OCI-LY7 (cell line): ENCODE results near the gene GP2.

ENCODE experiments used
- EZH2phosphoT487 ChIP-seq: fragments of 200-600 bp; sonication (generic); IDR thresholded peaks from 2 replicates; pipeline ENCODE4 v1.6.1; 2018; ENCODE audit warnings: low read depth, borderline replicate concordance, mild to moderate bottlenecking, mixed run types, antibody characterized with exemption, low read length, moderate library complexity, mixed read lengths
- TF ChIP-seq, protein P1 (sequence below): fragments of 200-600 bp; sonication (generic); conservative IDR thresholded peaks from 2 replicates; pipeline ENCODE4 v1.5.1; 2014; ENCODE audit warnings: mild to moderate bottlenecking, antibody characterized with exemption, low read length, moderate library complexity, mixed read lengths

- TF ChIP-seq, protein P1, sequence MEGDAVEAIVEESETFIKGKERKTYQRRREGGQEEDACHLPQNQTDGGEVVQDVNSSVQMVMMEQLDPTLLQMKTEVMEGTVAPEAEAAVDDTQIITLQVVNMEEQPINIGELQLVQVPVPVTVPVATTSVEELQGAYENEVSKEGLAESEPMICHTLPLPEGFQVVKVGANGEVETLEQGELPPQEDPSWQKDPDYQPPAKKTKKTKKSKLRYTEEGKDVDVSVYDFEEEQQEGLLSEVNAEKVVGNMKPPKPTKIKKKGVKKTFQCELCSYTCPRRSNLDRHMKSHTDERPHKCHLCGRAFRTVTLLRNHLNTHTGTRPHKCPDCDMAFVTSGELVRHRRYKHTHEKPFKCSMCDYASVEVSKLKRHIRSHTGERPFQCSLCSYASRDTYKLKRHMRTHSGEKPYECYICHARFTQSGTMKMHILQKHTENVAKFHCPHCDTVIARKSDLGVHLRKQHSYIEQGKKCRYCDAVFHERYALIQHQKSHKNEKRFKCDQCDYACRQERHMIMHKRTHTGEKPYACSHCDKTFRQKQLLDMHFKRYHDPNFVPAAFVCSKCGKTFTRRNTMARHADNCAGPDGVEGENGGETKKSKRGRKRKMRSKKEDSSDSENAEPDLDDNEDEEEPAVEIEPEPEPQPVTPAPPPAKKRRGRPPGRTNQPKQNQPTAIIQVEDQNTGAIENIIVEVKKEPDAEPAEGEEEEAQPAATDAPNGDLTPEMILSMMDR = no peak
- TF ChIP-seq EZH2phosphoT487 = no peak
Observed at GRCh38 chr16:20322696-20323095, 4.6 kb downstream of the GP2 start.
